ENCODE data around the gene KSR2.
"Not testable (repeated sequence)": the region's sequence is repeated elsewhere in the genome, so short reads cannot be mapped to it uniquely, and the experiment has no call there.

Gene KSR2

DNA sequence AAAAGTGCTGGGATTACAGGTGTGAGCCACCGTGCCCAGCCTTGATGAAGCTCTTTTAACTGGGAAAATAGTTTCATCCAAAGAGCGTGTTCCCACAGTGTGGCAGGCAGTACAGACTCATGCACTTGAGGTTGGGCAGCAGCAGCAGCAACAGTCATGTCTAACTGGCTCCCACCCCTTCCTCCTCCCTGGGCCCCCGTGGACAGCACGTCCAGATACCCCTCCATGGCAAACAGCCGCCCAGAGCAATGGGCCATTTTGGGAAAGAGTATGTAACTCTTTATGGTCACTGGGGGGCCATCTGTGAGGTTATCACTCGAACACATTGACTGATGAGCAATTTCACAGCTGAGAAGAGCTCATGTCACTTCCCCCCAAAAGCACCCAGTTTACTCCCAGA is 328.3 kb downstream of the KSR2 start:
- DNase-seq (ENCODE audit: low spot score): no peak

DNA sequence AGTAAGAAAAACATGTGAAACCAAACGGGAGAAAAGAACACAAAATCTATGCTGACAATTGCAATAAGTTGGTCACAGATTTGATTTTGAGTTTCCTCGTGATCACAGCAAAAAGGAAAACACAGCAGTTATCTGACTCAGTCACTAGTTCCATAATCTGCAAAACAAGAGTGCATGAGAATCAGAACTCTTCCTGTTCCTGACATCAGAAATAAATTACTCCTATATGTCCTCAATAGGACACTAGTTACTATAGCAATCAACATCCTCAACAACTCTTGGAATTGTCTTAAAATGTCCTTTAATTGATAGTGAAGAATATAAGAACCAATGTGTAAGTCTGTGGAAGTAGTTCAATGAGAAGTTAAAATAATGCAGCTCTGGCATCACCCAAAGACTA is 339.3 kb downstream of the KSR2 start:
- DNase-seq (ENCODE audit: low spot score): no peak

DNA sequence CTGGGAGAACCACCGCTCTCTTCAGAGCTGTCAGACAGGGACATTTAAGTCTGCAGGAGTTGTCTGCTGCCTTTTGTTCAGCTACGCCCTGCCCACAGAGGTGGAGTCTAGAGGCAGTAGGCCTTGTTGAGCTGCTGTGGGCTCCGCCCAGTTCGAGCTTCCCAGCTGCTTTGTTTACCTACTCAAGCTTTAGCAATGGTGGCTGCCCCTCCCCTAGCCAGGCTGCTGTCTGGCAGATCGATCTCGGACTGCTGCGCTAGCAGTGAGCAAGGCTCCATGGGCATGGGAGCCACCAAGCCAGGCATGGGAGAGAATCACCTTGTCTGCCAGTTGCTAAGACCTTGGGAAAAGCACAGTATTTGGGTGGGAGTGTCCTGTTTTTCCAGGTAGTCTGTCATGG is 340.1 kb downstream of the KSR2 start:
- not testable (repeated sequence) for DNase-seq (ENCODE audit: low spot score)

DNA sequence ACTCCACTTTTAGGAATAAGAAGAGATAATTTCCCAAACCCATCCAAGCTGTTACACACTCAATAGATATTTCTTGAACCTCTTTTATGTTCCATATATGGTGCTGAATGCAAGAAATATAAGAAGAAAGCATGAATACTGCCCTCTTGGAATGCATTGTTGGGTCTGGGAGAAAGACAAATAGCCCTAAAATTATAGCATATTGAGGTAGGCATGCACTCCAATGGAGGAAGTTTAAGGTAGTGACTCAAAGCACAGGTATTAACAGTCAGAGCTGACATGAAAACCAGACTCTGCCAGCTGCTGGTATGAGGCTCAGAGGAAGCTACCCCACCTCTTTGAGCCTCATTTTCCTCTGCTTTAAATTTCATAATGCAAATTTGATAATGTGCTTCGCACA is 346.0 kb downstream of the KSR2 start:
- DNase-seq (ENCODE audit: low spot score): no peak

DNA sequence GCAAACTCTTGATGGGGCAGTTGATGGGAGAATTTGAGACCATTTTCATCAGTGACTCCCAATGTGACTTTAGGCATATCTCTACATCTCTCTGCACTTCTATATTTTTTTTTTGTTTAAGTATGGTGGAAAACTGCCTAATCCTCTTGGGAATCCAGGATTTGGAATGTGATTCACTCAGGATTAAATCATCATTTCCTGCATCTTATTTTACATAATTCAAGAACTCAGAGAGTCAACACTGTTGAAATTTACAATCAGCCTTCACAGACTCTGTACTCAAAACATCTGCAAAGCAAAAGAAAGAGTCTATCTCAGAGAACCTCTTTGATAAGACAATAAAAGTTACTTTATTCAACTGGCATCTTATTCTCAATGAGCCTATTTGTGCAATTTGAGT is 346.7 kb downstream of the KSR2 start:
- no peak for DNase-seq (ENCODE audit: low spot score)

DNA sequence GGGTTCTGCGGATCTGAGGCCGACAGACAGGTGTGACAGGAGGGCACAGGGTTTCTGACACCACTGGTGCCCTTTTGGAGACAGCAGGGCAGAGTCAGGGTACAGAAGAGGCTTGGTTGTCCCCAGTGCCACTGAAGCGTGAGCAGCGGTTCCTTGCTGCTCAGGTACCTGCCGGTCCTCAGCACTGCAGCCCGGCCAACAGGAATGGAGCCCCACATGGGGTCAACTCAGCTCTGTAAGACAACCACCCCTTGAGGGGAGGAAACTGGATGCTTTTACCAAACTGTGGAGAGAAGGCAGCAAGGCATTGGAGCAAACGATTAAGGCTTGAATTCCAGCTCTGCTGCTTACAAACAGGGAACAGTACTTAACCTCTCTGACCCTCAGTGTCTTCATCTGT is 361.0 kb downstream of the KSR2 start:
- no peak for DNase-seq (ENCODE audit: low spot score)

DNA sequence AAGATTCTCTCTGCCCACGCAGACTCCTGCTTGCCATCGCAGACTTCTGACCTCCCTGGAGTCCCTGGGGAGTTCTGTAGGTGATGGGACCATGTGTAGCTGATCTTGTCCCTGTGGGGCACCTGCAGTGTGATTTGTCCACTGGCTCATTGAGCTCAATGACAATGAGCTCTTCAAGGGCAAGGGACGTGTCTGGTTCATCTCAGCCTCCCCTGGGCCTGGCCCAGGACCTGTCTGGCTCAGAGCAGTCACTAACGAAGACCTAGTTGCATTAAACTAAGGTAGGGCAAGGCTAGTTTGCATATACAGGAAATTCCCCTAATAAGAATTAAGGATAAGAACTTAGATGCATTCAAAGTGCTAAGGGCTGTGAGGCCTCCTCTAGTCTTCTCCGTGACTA is 361.8 kb downstream of the KSR2 start:
- DNase-seq (ENCODE audit: low spot score): no peak

DNA sequence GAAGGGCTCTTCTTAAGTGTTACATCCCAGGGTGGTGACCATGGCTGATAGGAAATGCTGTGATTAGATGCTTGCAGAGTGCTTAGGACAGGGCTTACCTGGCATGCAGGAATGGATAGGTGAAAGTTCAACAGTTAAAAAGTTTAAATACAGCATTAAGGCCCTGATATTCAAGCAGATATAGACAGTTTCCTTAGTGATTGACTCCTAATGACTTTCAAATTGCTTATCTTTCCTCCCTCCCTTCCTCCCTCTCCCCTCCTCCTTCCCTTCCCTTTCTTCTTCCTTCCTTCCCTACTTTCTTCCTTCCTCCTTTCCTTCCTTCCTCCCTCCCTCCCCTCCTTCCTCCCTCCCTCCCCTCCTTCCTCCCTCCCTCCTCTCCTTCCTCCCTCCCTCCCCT is 362.8 kb downstream of the KSR2 start:
- no peak for DNase-seq (ENCODE audit: low spot score)

DNA sequence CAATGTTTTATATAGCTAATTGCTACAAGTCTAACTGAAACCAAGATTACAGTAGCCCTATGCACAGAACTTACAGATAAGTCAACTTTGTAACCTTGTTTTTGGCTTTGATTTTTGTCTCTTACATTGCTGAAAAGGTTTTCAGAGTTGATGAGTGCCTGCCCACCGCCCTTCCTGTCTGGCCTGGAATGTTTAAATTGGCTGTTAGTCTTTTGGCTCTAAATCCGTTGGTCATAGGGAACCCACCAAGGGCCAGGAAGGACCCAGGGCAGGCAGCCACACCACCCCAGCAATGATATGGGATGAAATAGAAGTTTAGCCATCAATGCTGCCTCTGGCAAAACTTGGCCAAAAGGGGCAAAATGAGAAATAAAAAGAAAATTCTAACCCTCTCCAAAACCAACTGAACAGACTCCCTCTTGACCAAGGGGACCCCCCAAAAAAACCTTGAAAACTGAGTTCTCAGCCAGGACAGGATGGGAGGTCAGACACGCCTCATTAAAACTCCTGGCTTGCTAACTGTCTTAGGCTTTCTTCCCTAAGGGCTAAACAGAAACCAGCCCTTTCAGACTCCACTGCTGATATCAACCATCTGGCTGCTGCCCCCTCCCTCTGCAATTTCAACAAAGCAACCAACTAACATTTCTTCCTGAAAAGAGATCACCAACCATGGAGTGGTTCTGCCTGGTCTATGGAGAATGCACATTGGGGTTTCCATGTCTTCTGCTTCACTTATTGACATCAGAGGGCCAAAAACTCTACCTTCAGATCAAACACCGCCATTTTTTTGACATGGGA is 365.3 kb downstream of the KSR2 start:
- DNase-seq (ENCODE audit: low spot score): no peak

DNA sequence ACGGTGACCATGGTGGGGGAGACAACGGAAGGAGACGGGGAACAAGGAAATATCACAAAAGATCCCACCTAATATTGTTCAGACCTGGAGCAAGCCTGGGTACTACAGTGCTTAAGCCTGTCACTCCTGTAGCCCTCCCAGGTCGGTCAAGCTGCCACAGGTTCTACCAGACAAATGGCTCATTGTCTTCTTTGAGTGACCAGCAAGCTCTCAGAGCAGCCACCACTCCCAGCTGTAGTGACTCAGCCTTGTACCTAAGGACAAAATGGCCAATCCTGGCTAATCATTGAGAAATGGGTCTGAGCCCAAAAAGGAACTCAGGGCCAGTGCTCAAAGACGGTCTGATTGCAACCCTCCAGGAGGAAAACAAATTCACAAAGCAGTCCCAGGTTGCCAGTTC is 368.9 kb downstream of the KSR2 start:
- no peak for DNase-seq (ENCODE audit: low spot score)

DNA sequence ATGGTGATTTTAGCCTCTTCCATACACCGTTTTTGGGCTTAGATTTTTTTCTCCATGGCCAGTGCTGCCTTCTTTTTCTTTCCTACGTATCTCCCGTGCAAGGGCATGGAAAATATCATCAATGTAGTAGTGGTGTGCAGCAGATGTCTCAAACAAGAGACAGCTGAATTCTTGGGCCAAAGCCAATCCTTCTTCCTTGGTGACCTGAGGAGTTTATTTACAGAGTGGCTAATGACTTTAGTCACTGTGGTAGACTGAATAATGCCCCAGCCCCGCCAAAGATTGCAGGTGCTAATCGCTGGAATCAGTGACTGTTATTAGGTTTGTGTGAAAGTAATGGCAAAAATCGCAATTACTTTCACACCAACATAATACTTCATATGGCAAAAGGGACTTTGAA is 371.8 kb downstream of the KSR2 start:
- no peak for DNase-seq (ENCODE audit: low spot score)

DNA sequence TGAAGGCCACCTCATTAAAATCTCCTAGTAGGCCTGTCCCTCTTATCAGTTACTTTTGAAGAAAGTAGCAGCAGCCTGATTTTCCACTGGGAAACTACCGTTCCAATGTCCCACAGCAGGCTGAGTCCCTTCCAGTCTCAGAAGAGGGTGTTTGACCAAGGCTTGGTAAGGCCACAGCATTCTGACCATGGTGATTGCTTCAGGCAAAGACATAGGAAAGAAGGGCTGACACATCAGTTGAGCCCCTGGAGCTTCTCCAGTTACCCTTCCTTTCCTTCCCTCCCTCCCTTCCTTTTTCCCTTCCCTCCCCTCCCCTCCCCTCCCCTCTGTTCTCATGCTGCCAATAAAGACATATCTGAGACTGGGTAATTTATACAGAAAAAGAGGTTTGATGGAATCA is 373.0 kb downstream of the KSR2 start:
- no peak for DNase-seq (ENCODE audit: low spot score)

DNA sequence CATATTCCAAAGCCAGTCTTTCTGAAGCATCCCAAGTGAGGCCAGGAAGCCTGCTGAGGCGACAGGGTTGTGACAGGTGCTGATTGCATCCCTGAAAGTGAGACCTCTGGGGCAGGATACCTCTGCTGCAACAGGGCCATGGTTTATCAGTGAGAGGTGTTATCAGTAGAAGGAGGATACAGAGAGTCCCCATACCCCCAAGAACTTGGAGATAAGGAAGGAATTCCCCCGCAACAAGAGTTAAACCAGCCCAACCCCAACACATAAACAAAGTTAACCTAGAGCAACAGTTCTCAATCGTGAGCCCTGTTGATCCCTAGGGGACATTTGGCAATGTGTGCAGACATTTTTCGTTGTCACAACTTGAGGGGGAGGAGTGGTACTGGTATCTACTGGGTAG is 374.3 kb downstream of the KSR2 start:
- no peak for DNase-seq (ENCODE audit: low spot score)

DNA sequence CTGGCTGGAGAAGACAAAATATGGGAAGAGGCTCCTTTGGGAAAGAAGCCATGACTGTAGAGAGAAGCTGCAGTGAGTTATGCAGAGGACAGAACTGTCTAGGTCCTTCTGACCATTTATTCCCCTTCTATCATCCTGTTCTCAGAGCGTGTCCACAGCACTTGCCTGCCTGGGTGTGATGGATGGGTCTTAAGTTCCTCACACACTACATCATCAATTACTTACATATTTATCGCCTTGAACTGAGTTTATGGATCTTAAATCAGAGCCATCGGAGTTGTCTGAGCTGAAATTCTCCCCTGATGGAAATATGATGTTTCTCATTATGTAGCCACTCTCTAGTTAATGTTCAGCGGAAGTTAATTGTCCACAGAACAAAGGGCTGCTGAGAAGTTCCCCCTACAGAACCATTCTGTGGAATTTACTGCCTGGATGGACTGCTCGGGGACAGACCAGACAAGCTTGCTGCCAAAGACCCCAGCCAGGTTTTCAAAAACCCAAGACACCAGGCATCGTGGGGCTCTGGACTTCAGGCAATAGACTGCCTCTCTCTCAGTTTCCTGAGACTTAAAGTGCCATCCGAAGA is 374.9 kb downstream of the KSR2 start:
- no peak for DNase-seq (ENCODE audit: low spot score)

DNA sequence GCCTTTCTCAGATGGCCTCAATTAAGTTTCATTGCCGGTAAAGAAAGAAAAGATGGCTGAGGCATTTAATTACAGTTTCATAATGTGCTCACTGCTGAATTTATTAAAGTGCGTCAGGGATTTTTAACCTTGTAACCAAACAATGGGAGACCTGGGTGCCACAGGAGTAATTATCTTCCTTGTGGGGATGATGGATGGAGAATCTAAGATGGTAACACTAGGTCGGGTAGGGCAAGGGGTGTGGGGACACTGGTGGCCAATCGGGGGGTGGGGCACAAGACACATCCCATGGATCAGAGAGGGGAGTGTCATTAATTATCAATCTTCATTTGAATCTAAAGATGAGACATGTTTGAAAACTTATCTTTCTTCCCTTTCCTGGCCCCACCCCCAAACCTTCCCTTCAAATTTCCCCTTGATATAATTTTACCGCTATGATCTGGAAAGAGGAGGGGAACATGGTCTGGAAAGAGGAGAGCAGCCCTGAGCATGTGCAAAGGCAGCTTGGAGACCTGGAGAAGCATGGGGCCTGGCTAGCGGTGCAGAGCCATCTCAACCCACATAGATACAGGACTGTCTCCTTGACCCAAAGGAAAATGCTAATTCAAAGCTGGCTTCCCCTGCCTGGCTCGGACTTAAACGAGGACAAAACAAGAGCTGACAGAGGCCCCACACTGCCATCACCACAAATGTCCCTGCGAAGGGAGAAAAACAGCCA is 376.0 kb downstream of the KSR2 start:
- DNase-seq (ENCODE audit: low spot score): no peak

DNA sequence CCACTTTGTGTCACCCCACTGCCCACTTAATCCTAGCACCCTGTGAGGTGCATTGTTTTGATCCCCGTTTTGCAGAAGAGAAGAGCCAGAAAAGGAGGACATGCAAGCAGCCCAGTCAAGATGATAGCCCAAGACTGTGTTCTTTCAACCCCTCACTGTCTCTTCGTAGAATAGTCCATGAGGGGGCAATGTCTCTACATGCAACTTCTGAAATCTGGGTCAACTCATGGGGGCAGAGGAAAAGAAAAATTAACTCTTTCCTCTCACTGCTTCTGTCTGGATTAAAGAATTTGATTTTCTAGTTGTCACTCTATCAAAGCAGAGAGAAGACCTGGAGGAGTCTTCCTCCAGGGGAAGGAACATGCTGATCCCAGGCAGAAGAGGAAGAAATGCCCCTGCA is 377.8 kb downstream of the KSR2 start:
- DNase-seq (ENCODE audit: low spot score): no peak

DNA sequence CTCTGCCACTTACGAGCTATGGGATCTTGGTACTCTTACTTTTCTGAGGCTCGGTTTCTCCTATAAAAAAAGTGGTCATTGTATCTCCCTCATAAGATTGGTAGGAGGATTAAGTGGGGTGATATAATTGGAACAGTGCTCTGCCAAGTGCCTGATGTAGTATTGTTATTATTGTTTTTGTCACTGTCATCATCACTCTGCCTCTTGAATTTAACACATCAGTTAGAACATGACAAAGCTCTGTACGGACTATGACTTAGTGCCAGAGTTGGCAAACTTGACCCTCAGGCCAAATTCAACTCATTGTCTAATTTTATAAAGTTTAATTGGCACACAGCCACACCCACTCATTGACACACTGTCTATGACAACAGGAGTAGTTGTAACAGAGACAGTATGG is 378.4 kb downstream of the KSR2 start:
- no peak for DNase-seq (ENCODE audit: low spot score)

DNA sequence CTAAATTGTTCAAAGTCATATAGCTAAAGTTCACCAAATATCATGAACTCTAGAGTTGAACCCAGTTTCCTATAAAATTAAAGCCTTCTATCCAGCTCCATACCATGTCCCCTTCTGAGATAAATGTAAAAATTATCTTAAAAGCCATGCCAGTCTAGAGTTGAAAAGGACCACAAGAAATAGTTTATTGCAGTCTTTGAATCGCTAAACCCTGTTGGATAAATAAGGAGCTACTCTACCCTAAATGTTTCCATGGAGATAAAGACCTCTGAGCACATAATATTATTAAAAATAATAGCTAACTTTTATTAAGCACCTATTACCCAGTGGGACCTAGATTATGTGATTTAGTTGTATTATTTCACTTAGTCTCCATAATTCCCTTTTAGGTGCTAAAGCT is 379.8 kb downstream of the KSR2 start:
- DNase-seq (ENCODE audit: low spot score): no peak

DNA sequence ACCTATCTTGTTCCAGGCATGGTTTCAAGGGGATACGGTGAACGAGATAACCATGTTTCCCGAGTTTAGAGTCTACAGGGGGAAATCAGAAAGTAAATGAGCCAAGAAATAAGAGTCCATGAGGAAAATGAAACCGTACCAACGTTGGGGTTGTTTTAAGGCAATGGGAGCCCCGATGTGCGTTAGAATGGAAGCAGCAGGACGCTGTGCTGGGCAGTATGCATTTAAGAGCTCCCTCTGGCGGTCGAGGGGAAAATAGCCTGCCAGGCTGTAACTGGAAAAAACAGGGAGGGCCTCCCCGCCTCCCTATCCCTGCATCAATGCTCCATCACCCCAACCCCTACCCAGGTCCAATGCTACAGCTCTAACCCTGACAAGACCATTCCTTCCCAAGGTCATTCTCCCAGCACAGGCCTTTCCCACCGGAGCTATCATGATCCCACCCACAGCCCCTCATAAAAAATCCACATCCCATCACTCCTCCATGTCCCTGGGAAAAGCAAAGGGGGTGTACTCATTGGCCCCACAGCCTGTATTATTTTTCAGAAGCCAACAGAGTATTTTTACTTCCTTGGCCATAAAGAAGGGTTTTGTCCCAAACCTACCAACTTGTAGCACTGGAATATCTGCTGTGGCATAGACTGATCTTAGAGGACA is 381.0 kb downstream of the KSR2 start:
- no peak for DNase-seq (ENCODE audit: low spot score)

DNA sequence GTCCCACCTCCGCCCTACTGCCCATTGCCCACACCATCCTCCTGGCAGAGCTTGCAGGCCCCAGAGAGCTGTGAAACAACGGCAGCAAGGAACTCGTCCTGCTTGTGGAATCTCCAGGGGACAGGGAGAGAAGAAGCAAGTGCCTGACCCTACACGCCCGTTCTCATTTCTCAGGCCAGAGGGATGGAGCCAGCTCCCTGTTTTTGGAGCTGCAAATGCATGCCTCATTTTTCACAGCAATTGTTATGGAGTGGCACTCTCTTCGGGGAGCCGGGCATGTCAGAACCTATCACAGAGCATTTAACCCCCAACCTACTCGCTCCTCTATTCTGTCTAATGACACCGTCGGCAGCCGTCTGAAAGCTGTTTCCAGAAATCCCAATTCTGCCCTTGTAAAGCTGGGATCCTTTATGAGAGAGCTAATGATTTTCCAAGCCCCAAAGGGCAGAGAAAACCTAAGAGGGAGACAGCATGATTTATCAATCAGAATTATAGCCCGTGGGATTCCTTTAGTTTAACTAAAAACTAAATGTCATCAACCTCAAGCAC is 385.0 kb downstream of the KSR2 start:
- no peak for DNase-seq (ENCODE audit: low spot score)

DNA sequence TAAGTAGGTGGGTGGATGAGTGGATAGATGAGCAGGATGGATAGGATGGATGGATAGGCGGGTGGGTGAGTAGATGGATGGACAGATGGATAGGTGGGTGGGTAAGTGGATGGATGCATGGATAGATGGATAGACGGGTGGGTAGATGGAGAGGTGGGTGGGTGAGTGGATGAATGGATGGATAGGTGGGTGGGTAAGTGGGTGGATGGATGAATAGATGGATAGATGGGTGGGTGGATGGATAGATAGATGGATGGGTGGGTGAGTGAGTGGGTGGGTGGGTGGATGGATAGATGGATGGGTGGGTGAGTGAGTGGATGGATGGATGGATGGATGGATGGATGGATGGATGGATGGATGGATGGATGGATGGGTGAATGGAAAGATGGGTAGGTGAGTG is 385.7 kb downstream of the KSR2 start:
- DNase-seq (ENCODE audit: low spot score): no peak

DNA sequence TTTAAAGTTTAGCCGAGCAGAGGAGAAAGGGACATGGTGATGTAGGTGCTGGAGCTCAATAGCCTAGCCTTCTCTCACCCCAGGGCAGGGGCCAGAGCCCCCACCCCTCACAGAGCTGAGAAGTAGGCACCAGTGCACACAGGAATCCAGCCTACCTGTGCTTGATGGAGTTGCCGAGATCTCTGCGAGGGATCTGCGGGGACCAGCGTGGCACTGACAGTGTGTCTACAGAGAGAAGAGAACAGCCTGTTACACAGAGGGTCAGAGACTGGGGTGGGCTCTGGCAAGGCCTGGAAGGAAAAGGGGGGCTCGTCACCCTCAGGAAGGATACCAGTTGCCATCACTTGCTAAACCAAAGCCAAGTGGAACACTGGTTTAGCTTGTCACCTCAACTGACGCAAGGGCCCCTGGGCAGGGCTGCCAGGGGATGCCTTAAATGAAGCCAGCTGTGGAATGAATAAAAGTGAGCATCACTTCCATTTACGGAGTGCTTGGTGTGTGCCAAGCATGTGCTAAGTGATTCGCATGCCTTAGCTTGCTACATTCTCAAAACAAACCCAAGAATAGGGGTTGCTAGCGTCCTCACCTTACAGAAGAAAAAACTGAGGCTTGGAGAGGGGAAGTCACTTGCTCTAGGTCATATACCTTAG is 386.5 kb downstream of the KSR2 start:
- no peak for DNase-seq (ENCODE audit: low spot score)

Data from hepatic stellate cell (primary cell).